HepG2 (cell line): ENCODE data around the gene BUD23. TPM values are rescaled to one million over a fixed set of nuclear protein-coding genes. Genes with fewer than 3 reads are reported as not detected.

ENCODE experiments used
- HNRNPUL1 ChIP-seq: fragments of 200-400 bp; formaldehyde crosslinking; IDR thresholded peaks from 2 replicates; pipeline ENCODE4 v1.6.1; 2017; ENCODE audit warnings: low read depth, mild to moderate bottlenecking, low read length, moderate library complexity
- NCOA1 ChIP-seq: sonication (generic); formaldehyde crosslinking; IDR thresholded peaks from 2 replicates; pipeline ENCODE4 v1.9.0; 2021; ENCODE audit warnings: missing genetic modification reagents
- NKX3-1 ChIP-seq: sonication (generic); formaldehyde crosslinking; IDR thresholded peaks from 2 replicates; pipeline ENCODE4 v1.5.0; 2020; ENCODE audit warnings: missing genetic modification reagents
- RFX1 ChIP-seq: fragments of 450-650 bp; IDR thresholded peaks from 2 replicates; pipeline ENCODE4 v1.6.1; 2017
- RORA ChIP-seq: sonication (generic); formaldehyde crosslinking; IDR thresholded peaks from 2 replicates; pipeline ENCODE4 v1.5.0; 2020; ENCODE audit warnings: mild to moderate bottlenecking, missing genetic modification reagents, moderate library complexity
- polyA plus RNA-seq, 8 experiments: library from polyadenylated mRNA; depleted of rRNA in 3 of 8; stranded (reverse) in 7 of 8; unstranded in 1 of 8; fragments of >200 nt; fragmentation: Illumina TruSeq in 4 of 8; extraction: Trizol in 4 of 8; gene quantifications; 2 replicates each; pipeline versions ENCODE4 v1.2.1 to v1.2.3, GENCODE V29; 2011 to 2016; ENCODE audit warnings: low read depth in 4 of 8, missing spikeins in 1 of 8, mixed read lengths in 1 of 8; ENCODE audit not compliant: insufficient read depth in 1 of 8
- total RNA-seq, 5 experiments: library from RNA; depleted of rRNA; stranded (reverse); fragments of >200 nt; fragmentation: Illumina TruSeq; extraction: Trizol; gene quantifications; 2 replicates each; pipeline ENCODE4 v1.2.3, GENCODE V29; 2016; ENCODE audit warnings: low read depth in 1 of 5
- TF ChIP-seq, protein P1 (sequence below): IDR thresholded peaks from 2 replicates; pipeline ENCODE4 v1.6.1; 2016; ENCODE audit warnings: mild to moderate bottlenecking, missing biosample characterization, missing genetic modification reagents
- TF ChIP-seq, protein P2 (sequence below), 2 experiments: IDR thresholded peaks; 2 replicates each; pipeline ENCODE4 v1.6.1; 2011 to 2012; ENCODE audit warnings: low read length in 2 of 2, borderline replicate concordance in 1 of 2, low read depth in 1 of 2, mild to moderate bottlenecking in 1 of 2, moderate library complexity in 1 of 2
- TF ChIP-seq, protein P3 (sequence below): sonication (generic); formaldehyde crosslinking; conservative IDR thresholded peaks from 2 replicates; pipeline ENCODE4 v1.8.0; 2022; ENCODE audit warnings: mild to moderate bottlenecking, moderate library complexity, missing genetic modification reagents
- TF ChIP-seq, protein P4 (sequence below): IDR thresholded peaks from 2 replicates; pipeline ENCODE4 v1.6.1; 2016; ENCODE audit warnings: mild to moderate bottlenecking
- TF ChIP-seq, protein P5 (sequence below): sonication (generic); formaldehyde crosslinking; IDR thresholded peaks from 2 replicates; pipeline ENCODE4 v1.5.1; 2020; ENCODE audit warnings: mild to moderate bottlenecking, missing genetic modification reagents
- TF ChIP-seq, protein P6 (sequence below): sonication (generic); formaldehyde crosslinking; IDR thresholded peaks from 2 replicates; pipeline ENCODE4 v1.5.1; 2020; ENCODE audit warnings: missing genetic modification reagents, mild to moderate bottlenecking, borderline replicate concordance

Gene BUD23
- total and polyA plus RNA-seq, 2 of the 13 experiments (the other 11 are each of a cell fraction or from before 2014, with no cell fraction given), result 47.5 to 54.5 TPM

DNA sequence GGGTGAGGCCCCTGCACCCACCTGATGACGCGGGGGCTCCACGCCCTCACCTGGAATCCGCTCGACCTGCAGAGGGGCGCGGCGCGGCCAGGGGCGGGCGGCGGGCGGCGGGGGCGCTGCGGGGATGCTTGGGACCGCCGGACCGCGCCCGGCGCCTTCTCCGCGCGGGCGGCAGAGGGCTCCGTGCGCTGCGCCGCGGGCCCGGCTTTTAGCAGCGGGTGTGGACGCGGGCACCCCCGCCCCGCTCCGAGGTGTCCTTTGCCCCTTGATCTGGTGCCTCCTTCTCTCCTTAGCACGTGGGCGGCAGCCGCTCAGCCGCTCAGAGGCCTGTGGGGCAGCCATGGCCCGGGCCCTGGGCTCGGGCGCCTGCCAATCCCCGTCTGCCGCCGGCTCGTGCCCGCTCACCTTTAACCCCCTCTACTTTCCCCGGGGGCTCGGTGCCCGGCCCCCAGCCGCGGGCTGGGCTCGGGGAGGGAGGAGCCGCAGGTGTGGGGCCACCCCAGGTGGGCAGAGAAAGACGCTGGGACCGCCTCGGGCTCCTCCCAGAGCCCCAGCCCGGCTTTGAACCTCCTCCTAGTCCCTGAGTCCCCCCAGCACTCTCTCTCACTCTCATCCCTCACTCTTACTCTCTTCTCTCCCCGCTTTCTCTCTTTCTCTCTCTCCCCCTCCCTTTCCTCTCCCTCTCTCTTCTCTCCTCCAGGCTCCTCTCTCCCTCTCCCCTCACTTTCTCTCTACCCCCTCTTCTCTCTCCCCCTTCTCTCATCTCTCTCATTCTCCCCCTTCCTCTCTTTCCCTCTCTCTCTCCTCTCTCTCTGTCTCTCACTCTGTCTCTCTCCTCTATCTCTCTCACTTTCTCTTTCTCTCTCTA is 35.4 kb upstream of the BUD23 start (continued):
- no peak for TF ChIP-seq RORA (CRISPR knock-in tag)
- TF ChIP-seq, protein P1, sequence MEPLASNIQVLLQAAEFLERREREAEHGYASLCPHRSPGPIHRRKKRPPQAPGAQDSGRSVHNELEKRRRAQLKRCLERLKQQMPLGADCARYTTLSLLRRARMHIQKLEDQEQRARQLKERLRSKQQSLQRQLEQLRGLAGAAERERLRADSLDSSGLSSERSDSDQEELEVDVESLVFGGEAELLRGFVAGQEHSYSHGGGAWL, result 0 out of 2 replicates have a peak, but pooled peaks have one; percentile 37
- peak; percentile 90 for TF ChIP-seq NCOA1 (CRISPR knock-in tag)
- TF ChIP-seq NKX3-1 (CRISPR knock-in tag), result 0 out of 2 replicates have a peak, but pooled peaks have one; percentile 41
- TF ChIP-seq, protein P2, sequence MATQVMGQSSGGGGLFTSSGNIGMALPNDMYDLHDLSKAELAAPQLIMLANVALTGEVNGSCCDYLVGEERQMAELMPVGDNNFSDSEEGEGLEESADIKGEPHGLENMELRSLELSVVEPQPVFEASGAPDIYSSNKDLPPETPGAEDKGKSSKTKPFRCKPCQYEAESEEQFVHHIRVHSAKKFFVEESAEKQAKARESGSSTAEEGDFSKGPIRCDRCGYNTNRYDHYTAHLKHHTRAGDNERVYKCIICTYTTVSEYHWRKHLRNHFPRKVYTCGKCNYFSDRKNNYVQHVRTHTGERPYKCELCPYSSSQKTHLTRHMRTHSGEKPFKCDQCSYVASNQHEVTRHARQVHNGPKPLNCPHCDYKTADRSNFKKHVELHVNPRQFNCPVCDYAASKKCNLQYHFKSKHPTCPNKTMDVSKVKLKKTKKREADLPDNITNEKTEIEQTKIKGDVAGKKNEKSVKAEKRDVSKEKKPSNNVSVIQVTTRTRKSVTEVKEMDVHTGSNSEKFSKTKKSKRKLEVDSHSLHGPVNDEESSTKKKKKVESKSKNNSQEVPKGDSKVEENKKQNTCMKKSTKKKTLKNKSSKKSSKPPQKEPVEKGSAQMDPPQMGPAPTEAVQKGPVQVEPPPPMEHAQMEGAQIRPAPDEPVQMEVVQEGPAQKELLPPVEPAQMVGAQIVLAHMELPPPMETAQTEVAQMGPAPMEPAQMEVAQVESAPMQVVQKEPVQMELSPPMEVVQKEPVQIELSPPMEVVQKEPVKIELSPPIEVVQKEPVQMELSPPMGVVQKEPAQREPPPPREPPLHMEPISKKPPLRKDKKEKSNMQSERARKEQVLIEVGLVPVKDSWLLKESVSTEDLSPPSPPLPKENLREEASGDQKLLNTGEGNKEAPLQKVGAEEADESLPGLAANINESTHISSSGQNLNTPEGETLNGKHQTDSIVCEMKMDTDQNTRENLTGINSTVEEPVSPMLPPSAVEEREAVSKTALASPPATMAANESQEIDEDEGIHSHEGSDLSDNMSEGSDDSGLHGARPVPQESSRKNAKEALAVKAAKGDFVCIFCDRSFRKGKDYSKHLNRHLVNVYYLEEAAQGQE (IDR thresholded peaks at IDR 0.05; ENCODE audit: borderline replicate concordance in 1 of 2, low read depth in 1 of 2, low read length in 2 of 2), result no peak
- TF ChIP-seq, protein P3, sequence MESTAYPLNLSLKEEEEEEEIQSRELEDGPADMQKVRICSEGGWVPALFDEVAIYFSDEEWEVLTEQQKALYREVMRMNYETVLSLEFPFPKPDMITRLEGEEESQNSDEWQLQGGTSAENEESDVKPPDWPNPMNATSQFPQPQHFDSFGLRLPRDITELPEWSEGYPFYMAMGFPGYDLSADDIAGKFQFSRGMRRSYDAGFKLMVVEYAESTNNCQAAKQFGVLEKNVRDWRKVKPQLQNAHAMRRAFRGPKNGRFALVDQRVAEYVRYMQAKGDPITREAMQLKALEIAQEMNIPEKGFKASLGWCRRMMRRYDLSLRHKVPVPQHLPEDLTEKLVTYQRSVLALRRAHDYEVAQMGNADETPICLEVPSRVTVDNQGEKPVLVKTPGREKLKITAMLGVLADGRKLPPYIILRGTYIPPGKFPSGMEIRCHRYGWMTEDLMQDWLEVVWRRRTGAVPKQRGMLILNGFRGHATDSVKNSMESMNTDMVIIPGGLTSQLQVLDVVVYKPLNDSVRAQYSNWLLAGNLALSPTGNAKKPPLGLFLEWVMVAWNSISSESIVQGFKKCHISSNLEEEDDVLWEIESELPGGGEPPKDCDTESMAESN (CRISPR knock-in tag), result no peak
- TF ChIP-seq, protein P4, sequence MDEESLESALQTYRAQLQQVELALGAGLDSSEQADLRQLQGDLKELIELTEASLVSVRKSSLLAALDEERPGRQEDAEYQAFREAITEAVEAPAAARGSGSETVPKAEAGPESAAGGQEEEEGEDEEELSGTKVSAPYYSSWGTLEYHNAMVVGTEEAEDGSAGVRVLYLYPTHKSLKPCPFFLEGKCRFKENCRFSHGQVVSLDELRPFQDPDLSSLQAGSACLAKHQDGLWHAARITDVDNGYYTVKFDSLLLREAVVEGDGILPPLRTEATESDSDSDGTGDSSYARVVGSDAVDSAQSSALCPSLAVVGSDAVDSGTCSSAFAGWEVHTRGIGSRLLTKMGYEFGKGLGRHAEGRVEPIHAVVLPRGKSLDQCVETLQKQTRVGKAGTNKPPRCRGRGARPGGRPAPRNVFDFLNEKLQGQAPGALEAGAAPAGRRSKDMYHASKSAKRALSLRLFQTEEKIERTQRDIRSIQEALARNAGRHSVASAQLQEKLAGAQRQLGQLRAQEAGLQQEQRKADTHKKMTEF, result peak; percentile 87
- TF ChIP-seq HNRNPUL1, result no peak
- TF ChIP-seq, protein P5, sequence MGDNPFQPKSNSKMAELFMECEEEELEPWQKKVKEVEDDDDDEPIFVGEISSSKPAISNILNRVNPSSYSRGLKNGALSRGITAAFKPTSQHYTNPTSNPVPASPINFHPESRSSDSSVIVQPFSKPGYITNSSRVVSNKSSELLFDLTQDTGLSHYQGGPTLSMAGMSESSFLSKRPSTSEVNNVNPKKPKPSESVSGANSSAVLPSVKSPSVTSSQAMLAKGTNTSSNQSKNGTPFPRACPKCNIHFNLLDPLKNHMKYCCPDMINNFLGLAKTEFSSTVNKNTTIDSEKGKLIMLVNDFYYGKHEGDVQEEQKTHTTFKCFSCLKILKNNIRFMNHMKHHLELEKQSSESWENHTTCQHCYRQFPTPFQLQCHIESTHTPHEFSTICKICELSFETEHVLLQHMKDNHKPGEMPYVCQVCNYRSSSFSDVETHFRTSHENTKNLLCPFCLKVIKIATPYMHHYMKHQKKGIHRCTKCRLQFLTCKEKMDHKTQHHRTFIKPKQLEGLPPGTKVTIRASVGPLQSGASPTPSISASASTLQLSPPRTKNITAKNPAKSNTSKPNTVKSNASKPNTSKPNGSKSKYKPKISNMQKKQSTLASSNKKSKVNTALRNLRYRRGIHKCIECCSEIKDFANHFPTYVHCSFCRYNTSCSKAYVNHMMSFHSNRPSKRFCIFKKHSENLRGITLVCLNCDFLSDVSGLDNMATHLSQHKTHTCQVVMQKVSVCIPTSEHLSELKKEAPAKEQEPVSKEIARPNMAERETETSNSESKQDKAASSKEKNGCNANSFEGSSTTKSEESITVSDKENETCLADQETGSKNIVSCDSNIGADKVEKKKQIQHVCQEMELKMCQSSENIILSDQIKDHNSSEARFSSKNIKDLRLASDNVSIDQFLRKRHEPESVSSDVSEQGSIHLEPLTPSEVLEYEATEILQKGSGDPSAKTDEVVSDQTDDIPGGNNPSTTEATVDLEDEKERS (CRISPR knock-in tag), result peak; percentile 34; the same call in 1 of the 2 replicates
- TF ChIP-seq RFX1, result no peak
- TF ChIP-seq, protein P6, sequence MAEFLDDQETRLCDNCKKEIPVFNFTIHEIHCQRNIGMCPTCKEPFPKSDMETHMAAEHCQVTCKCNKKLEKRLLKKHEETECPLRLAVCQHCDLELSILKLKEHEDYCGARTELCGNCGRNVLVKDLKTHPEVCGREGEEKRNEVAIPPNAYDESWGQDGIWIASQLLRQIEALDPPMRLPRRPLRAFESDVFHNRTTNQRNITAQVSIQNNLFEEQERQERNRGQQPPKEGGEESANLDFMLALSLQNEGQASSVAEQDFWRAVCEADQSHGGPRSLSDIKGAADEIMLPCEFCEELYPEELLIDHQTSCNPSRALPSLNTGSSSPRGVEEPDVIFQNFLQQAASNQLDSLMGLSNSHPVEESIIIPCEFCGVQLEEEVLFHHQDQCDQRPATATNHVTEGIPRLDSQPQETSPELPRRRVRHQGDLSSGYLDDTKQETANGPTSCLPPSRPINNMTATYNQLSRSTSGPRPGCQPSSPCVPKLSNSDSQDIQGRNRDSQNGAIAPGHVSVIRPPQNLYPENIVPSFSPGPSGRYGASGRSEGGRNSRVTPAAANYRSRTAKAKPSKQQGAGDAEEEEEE (CRISPR knock-in tag), result no peak
